Right ventricle myocardium superior (tissue), 1 donor: Measurements from ENCODE around the gene NTNG1. TPM values are rescaled to one million over a fixed set of nuclear protein-coding genes. Genes with fewer than 3 reads are reported as not detected.

Source experiments
- ATAC-seq: fragments of 200-7000 bp; cut with Tn5 transposase; one replicate; pipeline ENCODE4 v1.9.1; 2020; ENCODE audit warnings: mild to moderate bottlenecking; ENCODE audit not compliant: poor library complexity
- DNase-seq: peaks from one replicate; pipeline ENCODE4 v3.0.0-alpha.2; 2020
- intact Hi-C: fragments of 100-400 bp; cut with DNase I; formaldehyde crosslinking; loops from one replicate; pipeline ENCODE4 v1.11.2; 2022
- total RNA-seq: library from RNA; stranded (reverse); fragmentation: NEBNext Ultra II Directional; extraction: Animal tissue kit (Norgen Biotek cat#: 25700); gene quantifications from one replicate; pipeline ENCODE4 v1.2.1, GENCODE V29; 2021
- donor health status: DM: no; HTN: yes; CAD: no; lungs with severe emphysema.

The NTNG1 gene
- total RNA-seq, 1 donor from 2014 or later: 0.46 TPM

DNA sequence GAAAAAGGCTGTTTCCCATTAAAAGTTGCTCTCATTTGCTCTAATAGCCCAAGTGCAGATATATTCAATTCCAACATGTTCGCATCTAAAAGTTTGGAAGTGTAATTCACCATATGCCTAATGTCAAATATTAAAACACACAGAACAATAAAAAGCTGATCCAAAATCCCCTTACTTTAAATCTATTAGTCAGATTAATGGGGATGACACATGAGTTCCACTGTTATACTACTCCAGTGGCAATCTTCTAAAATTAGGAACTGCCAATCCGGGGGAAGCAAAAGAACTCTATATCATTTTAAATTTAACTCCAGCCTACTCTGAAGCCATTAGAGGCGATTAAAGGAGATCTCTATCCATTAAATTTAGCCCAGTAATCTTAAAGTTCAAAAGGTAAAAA lies 317.1 kb downstream of the NTNG1 start:
- intact Hi-C loops: no loop called here
- ATAC-seq: no peak
- DNase-seq: no peak

DNA sequence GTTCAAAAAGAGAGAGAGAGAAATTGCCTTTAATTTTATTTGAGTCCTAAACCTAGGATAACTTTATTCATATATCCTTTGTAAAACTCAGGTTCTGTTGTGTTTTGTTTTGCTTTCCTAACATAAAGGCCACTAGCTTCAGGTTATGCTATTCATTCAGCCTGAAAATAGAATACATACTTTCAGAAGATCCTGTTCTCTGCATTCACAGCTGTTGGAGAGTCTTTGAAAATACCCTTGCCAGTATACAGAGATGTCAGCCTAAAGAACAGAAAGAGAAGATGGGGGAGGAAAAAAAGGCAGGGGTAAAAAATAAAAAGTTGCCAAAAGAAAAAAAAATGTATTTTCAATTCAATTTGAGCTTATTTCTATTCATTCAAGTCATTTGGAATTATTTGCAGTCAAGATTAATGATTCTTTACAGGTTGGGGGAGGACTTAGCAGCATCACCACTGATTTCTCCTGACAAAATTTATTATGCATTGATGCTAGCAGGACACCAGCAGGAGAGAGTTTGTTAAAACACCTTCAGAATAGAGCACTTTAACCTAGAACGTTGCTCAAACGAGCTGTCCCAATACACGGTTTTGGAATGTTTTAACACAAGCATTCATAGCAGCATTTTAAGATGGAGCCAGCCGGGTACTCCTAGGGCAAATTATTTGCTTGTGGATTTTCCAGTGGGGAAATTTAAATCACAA lies 318.5 kb downstream of the NTNG1 start:
- ATAC-seq (no peak), DNase-seq (no peak)
- intact Hi-C loops: no loop called here

DNA sequence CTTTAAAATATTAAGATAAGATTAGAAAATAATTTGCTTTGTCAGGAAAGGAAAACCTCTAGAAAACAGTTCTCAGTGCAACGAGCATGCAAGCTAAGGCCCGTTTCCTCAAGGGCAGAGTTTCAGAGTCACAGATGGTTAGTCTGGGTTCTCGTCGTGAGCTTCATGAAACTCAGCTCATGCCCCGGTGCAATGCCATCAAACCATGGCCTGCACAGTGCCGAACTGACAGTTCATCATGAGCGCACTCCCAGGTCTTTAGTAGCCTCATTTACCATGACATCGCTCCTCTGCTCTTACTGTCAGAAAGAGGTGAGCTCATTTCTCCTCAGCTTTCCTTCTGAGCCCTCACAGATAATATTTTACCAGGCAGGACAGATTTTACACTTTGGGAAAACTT lies 319.2 kb downstream of the NTNG1 start:
- intact Hi-C loops: no loop called here
- ATAC-seq: no peak
- no peak for DNase-seq

DNA sequence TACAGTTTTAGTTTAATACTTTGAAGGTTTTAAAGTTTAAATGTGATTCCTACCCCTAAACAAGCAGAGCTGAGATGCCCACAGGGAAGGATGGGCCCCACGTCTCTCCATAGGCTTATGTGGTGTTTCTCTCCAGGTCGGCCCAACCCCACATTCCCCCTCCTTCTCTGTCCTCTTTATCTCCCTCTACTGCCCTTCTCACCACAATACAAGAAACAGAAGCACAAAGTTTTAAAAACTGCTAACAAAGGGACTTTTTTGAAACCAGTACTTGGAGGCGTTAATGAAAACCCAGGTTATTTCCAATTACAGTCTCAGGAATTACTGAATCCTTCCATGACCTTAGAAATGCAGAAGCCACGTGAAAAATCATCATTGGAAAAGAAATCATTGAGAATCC lies 324.0 kb downstream of the NTNG1 start:
- intact Hi-C loops: no loop called here
- DNase-seq (no peak), ATAC-seq (no peak)

DNA sequence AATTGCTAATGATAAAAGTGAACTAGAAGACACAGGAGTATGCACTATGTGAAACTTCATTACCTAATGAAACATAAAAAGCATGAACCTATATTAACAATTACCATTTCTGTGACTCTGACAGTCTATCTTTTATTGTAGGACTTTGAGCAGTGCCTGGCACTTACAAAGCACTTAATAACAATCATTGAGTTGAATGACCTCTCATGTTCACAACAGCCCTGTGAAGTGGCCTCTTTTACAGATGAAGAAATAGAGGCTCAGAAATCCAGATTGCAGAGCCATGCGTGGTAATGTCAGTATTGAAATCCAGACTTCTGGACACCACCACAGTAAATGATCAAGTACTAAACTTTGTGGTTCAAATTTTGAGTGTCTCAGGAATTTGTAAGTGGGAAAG lies 326.4 kb downstream of the NTNG1 start:
- no peak for ATAC-seq
- DNase-seq: no peak
- intact Hi-C loops: no loop called here

DNA sequence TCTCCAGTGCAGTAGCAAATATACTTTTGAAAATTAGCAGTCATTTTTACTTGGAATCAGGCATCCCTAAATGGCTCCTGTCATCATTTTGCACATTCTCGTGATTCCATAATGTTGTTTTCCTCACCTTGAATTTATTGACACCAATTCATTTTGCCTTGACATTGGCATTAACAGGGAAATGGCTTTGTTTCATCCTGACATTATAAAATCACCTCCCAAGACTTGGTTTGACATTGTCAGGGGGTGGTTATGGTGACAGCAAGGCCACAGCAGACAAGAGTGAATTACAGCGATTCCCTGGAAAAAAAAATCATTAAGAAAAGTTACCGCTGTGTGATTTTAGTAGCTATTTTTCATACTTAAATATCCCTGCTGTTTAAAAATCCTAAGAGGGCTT lies 327.0 kb downstream of the NTNG1 start:
- ATAC-seq (no peak), DNase-seq (no peak)
- intact Hi-C loops: no loop called here

DNA sequence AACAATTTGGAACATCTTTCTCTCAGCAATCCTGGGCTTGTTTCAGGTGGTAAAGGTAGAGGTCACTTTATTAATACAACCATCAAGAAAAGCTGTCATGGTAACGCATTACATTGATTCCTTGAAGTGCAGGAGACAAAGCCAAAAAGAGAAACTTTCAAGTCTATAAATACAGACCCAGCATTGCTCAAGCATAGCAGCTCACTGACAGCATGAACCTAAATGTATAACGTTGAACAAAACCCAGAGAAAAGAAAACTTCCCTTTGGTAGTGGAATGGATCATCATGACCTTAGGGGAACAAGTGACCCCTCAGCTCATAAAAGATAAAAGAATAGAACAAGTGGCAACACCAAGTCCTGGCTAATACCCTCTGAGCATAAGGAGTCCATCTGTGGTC lies 332.2 kb downstream of the NTNG1 start:
- ATAC-seq: no peak
- DNase-seq: no peak
- intact Hi-C loops: no loop called here

DNA sequence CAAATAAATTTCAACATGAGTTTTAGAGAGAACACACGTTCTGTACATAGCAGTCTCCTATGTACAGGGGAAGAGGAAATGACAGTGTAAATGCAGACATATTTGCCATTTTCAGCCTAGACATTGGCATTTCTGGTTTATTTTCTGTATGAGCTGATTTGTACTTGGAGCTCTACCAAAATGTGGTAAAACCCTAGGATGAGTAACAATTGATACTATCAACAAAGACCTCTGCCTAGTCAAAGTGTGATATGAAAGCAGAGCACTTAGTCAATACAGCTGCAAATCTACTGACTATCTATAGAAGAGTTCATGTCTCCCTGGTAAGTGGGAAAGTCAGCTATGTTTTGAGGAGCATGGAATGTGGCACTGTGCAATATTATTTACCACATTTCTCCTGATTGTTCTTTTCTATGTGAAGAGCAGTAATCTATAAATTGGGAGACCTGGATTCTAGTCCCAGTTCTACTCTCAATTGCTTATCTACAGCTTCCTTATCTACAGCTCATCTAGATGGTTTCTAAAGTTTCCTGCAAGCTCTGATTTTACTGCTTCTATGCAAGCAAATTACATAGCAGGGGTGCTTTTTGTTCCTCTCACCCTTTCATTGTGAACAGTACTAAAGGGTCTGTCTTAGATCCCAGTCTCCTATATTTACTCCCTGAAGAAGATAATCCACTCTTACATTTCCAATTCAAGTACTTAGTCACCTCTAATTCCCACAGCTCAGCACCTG lies 334.2 kb downstream of the NTNG1 start:
- intact Hi-C loops: no loop called here
- ATAC-seq: no peak

DNA sequence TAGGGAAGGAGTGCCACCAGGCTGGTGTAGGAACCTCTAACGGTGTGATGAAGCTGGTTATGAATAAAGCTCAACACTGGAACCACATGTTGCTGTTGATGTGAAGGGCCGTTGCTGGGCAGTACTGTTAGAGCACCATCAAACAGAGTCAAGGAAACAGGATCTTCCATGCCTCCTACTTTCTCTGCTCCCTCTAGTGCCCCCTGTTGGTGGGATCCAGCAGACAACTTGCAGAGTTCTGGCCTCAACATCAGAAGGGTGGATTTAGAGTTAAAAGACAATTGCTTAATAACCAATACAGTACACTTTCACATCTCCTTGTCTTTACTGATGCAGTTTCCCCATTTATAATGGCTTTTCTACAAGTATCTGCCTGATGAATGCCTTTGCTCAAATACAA lies 336.4 kb downstream of the NTNG1 start:
- intact Hi-C loops: no loop called here
- DNase-seq (no peak), ATAC-seq (no peak)

More for the DNA sequence above, 334.2 kb downstream of the NTNG1 start:
- no peak for DNase-seq

DNA sequence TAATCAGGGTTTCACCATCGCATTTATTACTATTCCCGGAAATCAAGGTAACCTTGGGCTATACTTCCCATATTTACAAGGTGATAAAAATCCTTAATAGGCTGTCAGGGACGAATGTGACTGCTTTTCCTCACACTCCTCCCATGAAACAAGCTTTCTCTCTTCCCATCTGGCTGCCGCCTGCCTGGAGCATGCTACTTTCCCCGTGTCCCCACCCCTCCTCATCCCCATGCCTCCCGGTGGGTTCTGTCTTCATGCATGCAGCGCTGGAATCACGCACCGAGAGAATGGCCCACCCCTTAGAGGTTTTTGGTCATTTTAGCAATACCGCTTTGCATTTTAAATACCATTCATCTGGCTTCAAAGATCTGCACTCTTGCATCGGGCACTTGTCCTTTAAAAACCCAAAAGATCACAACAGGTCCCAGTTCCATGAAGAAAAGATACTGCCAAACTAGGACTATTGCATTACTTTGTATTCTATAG lies 339.1 kb downstream of the NTNG1 start:
- intact Hi-C loops: no loop called here
- ATAC-seq: no peak
- no peak for DNase-seq

DNA sequence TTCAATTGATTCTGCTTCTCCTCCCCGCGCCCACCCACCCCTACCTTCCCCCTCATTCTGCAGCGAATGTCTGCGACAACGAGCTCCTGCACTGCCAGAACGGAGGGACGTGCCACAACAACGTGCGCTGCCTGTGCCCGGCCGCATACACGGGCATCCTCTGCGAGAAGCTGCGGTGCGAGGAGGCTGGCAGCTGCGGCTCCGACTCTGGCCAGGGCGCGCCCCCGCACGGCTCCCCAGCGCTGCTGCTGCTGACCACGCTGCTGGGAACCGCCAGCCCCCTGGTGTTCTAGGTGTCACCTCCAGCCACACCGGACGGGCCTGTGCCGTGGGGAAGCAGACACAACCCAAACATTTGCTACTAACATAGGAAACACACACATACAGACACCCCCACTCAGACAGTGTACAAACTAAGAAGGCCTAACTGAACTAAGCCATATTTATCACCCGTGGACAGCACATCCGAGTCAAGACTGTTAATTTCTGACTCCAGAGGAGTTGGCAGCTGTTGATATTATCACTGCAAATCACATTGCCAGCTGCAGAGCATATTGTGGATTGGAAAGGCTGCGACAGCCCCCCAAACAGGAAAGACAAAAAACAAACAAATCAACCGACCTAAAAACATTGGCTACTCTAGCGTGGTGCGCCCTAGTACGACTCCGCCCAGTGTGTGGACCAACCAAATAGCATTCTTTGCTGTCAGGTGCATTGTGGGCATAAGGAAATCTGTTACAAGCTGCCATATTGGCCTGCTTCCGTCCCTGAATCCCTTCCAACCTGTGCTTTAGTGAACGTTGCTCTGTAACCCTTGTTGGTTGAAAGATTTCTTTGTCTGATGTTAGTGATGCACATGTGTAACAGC lies 339.9 kb downstream of the NTNG1 start:
- no peak for DNase-seq
- ATAC-seq: no peak
- intact Hi-C loops: no loop called here

DNA sequence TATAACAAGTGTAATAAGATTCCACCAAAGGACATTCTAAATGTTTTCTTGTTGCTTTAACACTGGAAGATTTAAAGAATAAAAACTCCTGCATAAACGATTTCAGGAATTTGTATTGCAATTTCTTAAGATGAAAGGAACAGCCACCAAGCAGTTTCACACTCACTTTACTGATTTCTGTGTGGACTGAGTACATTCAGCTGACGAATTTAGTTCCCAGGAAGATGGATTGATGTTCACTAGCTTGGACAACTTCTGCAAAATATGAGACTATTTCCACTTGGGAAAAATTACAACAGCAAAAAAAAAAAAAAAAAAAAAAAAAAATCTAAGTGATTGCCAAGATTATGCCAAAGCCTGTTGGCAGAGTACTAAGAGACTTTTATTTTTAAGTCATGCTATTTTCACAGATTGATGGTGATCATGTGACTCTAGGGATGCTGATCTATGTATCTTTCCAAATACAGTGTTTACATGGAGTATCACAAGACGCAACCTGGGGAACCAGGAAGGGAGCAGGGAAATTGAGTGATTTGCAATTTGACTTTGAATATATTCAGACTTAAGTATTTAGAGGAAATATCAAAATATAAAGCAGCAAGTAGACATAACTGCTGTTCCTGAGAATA lies 341.0 kb downstream of the NTNG1 start:
- no peak for DNase-seq
- no peak for ATAC-seq
- intact Hi-C loops: no loop called here

DNA sequence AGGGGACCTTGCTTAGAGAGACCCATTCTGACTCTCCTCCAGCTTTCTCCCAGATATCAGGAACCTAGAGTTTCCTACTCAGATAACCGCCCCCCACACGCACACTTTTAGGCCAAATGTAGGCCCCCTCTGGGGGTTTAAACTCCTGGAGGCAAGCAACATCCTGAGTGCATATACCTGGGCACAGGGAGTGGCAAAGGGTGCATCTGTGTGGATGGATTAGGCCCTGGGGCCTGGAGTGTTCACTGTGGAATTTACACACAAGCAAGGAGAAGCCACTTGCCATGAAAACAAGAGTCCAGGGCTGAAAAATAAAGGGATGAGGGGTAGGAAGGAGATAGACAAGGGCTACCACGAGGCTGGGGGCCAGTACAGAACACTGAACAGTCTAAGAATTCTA lies 343.1 kb downstream of the NTNG1 start:
- no peak for DNase-seq
- no peak for ATAC-seq
- intact Hi-C loops: no loop called here

DNA sequence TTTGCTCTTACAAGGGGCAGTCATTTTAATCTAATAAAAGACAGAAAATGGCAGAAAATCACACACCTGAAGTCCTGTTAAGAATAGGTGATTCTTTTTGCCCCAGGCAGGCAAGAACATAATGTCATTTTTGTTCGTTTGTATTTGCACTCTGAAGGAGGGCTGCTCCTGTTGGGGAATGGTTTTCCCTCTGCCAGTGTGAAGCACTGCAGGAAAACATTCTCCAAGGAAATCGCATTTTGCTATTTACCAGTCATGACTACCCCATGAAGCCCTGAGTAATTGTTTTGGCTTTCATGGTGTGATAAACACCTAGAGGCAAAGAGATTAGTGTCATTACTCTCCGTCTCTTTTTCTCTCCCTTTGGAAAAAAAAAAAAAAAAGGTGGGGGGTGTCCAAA lies 345.5 kb downstream of the NTNG1 start:
- no peak for DNase-seq
- no peak for ATAC-seq
- intact Hi-C loops: no loop called here

DNA sequence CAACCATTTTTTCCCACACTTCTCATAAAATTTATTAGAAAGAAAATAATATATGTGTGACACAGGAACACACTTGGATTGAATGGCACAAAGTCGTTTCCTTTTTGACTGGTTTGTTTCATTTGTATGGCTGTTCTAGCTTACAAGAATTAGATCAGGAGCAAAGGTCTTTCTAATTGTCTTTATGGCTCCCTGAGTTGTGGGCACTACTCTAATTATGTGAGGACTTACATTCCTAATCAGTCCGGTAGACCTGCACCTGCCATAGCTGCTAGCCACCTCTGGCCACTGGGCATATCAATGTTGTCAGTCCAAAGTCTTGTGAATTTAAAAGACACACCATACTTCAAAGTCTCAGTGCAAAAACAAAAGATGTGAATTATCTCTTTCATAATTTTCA lies 346.7 kb downstream of the NTNG1 start:
- intact Hi-C loops: no loop called here
- no peak for ATAC-seq
- no peak for DNase-seq

DNA sequence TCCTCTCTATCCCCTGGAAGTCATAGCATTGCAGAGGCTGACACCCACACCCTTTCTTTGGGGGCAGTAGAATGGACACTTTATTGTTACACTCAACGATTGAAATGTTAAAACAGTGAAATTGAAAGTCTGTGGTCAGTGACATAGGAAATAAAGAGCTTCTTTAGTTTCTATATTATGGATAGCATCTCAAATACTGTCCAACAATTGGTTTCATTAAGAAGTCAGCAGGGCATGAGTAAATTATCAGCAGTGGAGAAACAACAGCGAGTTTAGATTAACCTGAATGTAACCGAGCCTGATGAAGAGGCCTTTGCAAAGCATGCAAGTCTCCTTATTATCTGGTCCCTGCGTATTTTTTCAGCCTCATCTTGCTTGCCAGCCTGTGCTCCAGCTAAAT lies 350.7 kb downstream of the NTNG1 start:
- intact Hi-C loops: no loop called here

DNA sequence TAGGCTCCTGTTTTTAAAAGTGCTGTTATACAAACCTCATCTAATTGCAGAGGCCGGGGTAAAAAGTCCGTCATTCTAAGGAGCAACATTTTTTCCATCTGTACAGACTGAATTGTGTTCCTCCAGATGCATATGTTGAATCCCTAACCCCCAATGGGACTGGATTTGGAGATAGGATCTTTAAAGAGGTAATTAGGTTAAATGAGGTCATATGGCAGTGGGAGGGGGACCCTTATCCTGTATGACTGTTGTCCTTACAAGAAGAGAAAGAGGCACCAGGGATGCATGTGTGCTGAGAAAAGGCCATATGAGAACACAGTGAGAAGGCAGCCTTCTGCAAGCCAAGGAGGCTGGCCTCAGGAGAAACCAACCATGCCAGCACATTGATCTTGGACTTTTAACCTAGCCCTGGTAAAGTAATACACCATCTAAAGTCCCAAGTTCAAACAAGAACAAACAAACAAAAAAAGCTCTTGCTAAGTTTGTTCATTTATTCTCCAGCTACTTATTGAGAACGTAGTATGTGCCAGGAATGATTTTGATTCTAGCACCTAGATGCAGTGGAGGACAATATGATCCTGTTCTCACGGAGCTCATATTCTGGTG lies 352.4 kb downstream of the NTNG1 start:
- ATAC-seq: no peak

More for the DNA sequence above, 350.7 kb downstream of the NTNG1 start:
- ATAC-seq (no peak), DNase-seq (no peak)

DNA sequence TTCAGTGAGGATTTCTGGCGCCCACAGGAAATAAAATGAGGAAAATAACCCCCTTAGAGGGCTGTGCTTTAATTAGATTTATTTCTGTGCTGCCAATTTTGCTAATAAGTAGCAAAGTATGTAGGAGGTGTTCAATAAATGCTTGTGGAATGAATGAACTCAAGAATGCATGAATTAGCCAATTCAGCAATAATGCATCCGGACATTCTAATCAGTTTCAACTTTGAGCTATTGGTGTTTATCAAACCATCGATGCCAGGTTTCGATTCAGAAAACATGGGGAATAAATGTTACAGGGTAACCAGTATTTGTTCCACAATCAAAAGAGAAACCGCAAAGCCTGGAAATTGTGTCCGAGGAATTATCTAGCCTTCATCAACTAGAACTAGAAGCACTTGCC lies 353.2 kb downstream of the NTNG1 start:
- ATAC-seq: no peak
- DNase-seq: no peak
- intact Hi-C loops: no loop called here

More for the DNA sequence above, 352.4 kb downstream of the NTNG1 start:
- intact Hi-C loops: no loop called here
- DNase-seq: no peak

DNA sequence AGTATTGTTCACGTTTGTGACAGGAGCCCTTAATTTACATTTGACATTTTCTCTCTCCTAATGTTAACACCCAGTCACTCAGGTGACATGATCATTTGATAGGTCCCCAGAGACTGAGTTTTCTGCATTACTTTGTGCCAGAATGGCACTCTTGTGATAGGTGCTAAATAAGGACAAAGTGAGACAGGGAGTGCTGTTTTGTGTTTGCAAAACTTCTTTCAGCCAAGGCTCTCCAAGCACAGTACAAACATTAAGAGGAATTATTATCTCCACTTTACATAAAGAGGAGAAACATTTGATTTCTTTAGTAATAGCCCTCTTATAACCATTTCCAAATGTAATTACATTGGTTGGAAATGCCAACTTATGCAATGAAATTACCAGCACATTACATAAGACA lies 355.2 kb downstream of the NTNG1 start:
- ATAC-seq (no peak), DNase-seq (no peak)
- intact Hi-C loops: no loop called here
